Measurements from ENCODE around the gene RNF148.

- TF ChIP-seq YY1 (IDR thresholded peaks at IDR 0.05; ENCODE audit: low read depth) (no peak), USF1 (IDR thresholded peaks at IDR 0.05) (no peak), CEBPB (IDR thresholded peaks at IDR 0.05) (no peak)
Measured at GRCh38 chr7:122724366-122724765, 21.6 kb upstream of the RNF148 start.
